Measurements from ENCODE around the gene OVOL3.
"Not testable (repeated sequence)": the region's sequence is repeated elsewhere in the genome, so short reads cannot be mapped to it uniquely, and the experiment has no call there.

OVOL3 gene

GRCh38 chr19:36125557-36125956, 14.6 kb downstream of the OVOL3 start:
- no peak overlapping the region for H3K4me3 ChIP-seq (replicated peaks in 1 of 2; ENCODE audit: low read depth in 2 of 2, low read length in 2 of 2)
- no peak for DNase-seq (ENCODE audit: low read depth in 2 of 2)
- no peak for TF ChIP-seq CTCF (IDR thresholded peaks at IDR 0.05; ENCODE audit: low read depth, low read length)

- DNase-seq (ENCODE audit: low read depth in 2 of 2) = no peak
- peak overlapping the region; percentile 42 to 54 for H3K4me3 ChIP-seq (replicated peaks in 1 of 2; ENCODE audit: low read depth in 2 of 2, low read length in 2 of 2)
- TF ChIP-seq CTCF (IDR thresholded peaks at IDR 0.05; ENCODE audit: low read depth, low read length) = no peak
Observed at GRCh38 chr19:36128392-36128736, 17.4 kb downstream of the OVOL3 start.

- not testable (repeated sequence) for DNase-seq (ENCODE audit: low read depth in 2 of 2); H3K4me3 ChIP-seq (replicated peaks in 1 of 2; ENCODE audit: low read depth in 2 of 2, low read length in 2 of 2)
Observed at GRCh38 chr19:36131221-36131620, 20.3 kb downstream of the OVOL3 start.

GRCh38 chr19:36134867-36135266, 23.9 kb downstream of the OVOL3 start:
- not testable (repeated sequence) for DNase-seq (ENCODE audit: low read depth in 2 of 2); H3K4me3 ChIP-seq (replicated peaks in 1 of 2; ENCODE audit: low read depth in 2 of 2, low read length in 2 of 2)

GRCh38 chr19:36136964-36137686, 26.2 kb downstream of the OVOL3 start:
- no peak overlapping the region for H3K4me3 ChIP-seq (replicated peaks in 1 of 2; ENCODE audit: low read depth in 2 of 2, low read length in 2 of 2)
- DNase-seq (ENCODE audit: low read depth in 2 of 2) = peak; percentile 50 to 73
- no peak for TF ChIP-seq CTCF (IDR thresholded peaks at IDR 0.05; ENCODE audit: low read depth, low read length)

GRCh38 chr19:36139120-36139472, 28.2 kb downstream of the OVOL3 start:
- no peak for DNase-seq (ENCODE audit: low read depth in 2 of 2)
- TF ChIP-seq CTCF (IDR thresholded peaks at IDR 0.05; ENCODE audit: low read depth, low read length) = no peak
- H3K4me3 ChIP-seq (replicated peaks in 1 of 2; ENCODE audit: low read depth in 2 of 2, low read length in 2 of 2) = peak overlapping the region; percentile 90 to 94

- H3K4me3 ChIP-seq (replicated peaks in 1 of 2; ENCODE audit: low read depth in 2 of 2, low read length in 2 of 2) = peak within 1 kb of the TSS; percentile 90 to 94
- DNase-seq (ENCODE audit: low read depth in 2 of 2) = peak; percentile 95 to 97
- TF ChIP-seq CTCF (IDR thresholded peaks at IDR 0.05; ENCODE audit: low read depth, low read length) = no peak
Observed at GRCh38 chr19:36139473-36140303, 28.7 kb downstream of the OVOL3 start, which contains the start of gene CAPNS1. TSS of gene CAPNS1 (plus strand) at chr19:36140066. CDS start at chr19:36141012, 946 bp downstream.

Measured in cardiac fibroblast (primary cell).